SU-DHL-6 (cell line): Measurements from ENCODE around the gene TMEM8B.

Experiments used
- H2AFZ ChIP-seq: fragments of 200-600 bp; sonication (generic); 2 replicates; pipeline ENCODE4 v1.6.1; 2014; ENCODE audit warnings: low read depth, mild to moderate bottlenecking, moderate library complexity, mixed read lengths, antibody characterized with exemption, low read length; ENCODE audit not compliant: severe bottlenecking
- H3F3A ChIP-seq: fragments of 200-600 bp; shearing (Covaris generic); 2 replicates; pipeline ENCODE4 v1.6.0; 2016; ENCODE audit warnings: antibody characterized with exemption, mild to moderate bottlenecking; ENCODE audit not compliant: insufficient read depth
- H3K27ac ChIP-seq: fragments of 200-600 bp; sonication (generic); 2 replicates; pipeline ENCODE4 v1.5.1; 2016; ENCODE audit warnings: low read depth, mild to moderate bottlenecking, low read length, moderate library complexity, mixed read lengths
- H3K27me3 ChIP-seq: fragments of 200-600 bp; sonication (generic), shearing (Covaris generic); 2 replicates; pipeline ENCODE4 v1.6.0; 2014; ENCODE audit warnings: mild to moderate bottlenecking, low read length
- H3K36me3 ChIP-seq: fragments of 200-600 bp; sonication (generic); 2 replicates; pipeline ENCODE4 v1.6.1; 2014; ENCODE audit warnings: mild to moderate bottlenecking, low read length, mixed read lengths
- H3K4me2 ChIP-seq: fragments of 300-600, 200-600 bp; shearing (Covaris generic), sonication (generic); 2 replicates; pipeline ENCODE4 v1.6.0; 2014; ENCODE audit warnings: low read length, low read depth, mild to moderate bottlenecking; ENCODE audit not compliant: poor library complexity, severe bottlenecking
- H3K4me3 ChIP-seq: fragments of 200-600 bp; sonication (generic); 2 replicates; pipeline ENCODE4 v1.5.1; 2014; ENCODE audit warnings: antibody characterized with exemption, low read length, mild to moderate bottlenecking, mixed read lengths; ENCODE audit not compliant: insufficient read depth, poor library complexity, severe bottlenecking
- H3K79me2 ChIP-seq: fragments of 200-600 bp; sonication (generic); 2 replicates; pipeline ENCODE4 v1.6.1; 2014; ENCODE audit warnings: mild to moderate bottlenecking, low read length, moderate library complexity; ENCODE audit not compliant: insufficient read depth
- H3K9ac ChIP-seq: fragments of 200-600 bp; sonication (generic); 2 replicates; pipeline ENCODE4 v1.7.0; 2014; ENCODE audit warnings: mild to moderate bottlenecking, low read length
- H3K9me2 ChIP-seq: fragments of 200-600 bp; sonication (generic); replicated peaks from 2 replicates; pipeline ENCODE4 v1.6.1; 2014; ENCODE audit warnings: low read length; ENCODE audit not compliant: insufficient read depth
- H3K9me3 ChIP-seq: fragments of 200-600 bp; sonication (generic); 2 replicates; pipeline ENCODE4 v1.6.1; 2014; ENCODE audit warnings: low read length, mixed read lengths; ENCODE audit not compliant: insufficient read depth
- H4K20me1 ChIP-seq: fragments of 200-600 bp; sonication (generic); 2 replicates; pipeline ENCODE4 v1.6.1; 2014; ENCODE audit warnings: low read depth, mild to moderate bottlenecking, antibody characterized with exemption, low read length, moderate library complexity, mixed read lengths
- CTCF ChIP-seq: fragments of 200-600 bp; sonication (generic); IDR thresholded peaks from one replicate; pipeline ENCODE4 v1.5.1; 2017; ENCODE audit warnings: antibody characterized with exemption, mild to moderate bottlenecking, low read length, moderate library complexity; ENCODE audit not compliant: insufficient read depth, poor library complexity, severe bottlenecking
- EZH2phosphoT487 ChIP-seq: fragments of 200-600 bp; sonication (generic), shearing (Covaris generic); conservative IDR thresholded peaks from 2 replicates; pipeline ENCODE4 v1.6.1; 2018; ENCODE audit warnings: mild to moderate bottlenecking, antibody characterized with exemption, low read length, moderate library complexity, mixed read lengths

TMEM8B gene

GRCh38 chr9:35914301-35914807, 85.3 kb downstream of the TMEM8B start:
- H3K36me3 ChIP-seq = no peaks in the 10 kb centered on the region
- no peaks in the 10 kb centered on the region for H4K20me1 ChIP-seq
- no peaks in the 10 kb centered on the region; the same call in 1 of the 2 replicates for H3K9me3 ChIP-seq
- H3F3A ChIP-seq = no peaks in the 10 kb centered on the region
- no peak overlapping the region for H3K27ac ChIP-seq
- no peaks in the 10 kb centered on the region for H3K79me2 ChIP-seq
- no peak overlapping the region for H3K4me3 ChIP-seq
- H3K27me3 ChIP-seq = no peaks in the 10 kb centered on the region
- no peak overlapping the region for H3K9ac ChIP-seq
- H3K9me2 ChIP-seq = no peaks in the 10 kb centered on the region
- no peak overlapping the region for H3K4me2 ChIP-seq
- H2AFZ ChIP-seq = no peak overlapping the region
- TF ChIP-seq EZH2phosphoT487 = no peak
- no peak for TF ChIP-seq CTCF
